NCI-H2107 treated with DMSO at 0.1 percent for 48 hours (cell line): ENCODE data around the gene LBR.
A peak's percentile ranks its signal among the peaks of the same experiment; 100 is the strongest.

ENCODE experiments used
- DNase-seq: peaks from one replicate; lab custom pipeline; 2025; ENCODE audit not compliant: unreplicated experiment; lab: John Stamatoyannopoulos, UW

Gene LBR

GRCh38 chr1:225446981-225447615 is 19.3 kb upstream of the LBR start:
- no peak for DNase-seq

- DNase-seq = no peak
These were observed 18.7 kb upstream of the LBR start for GRCh38 chr1:225446595-225446960.

- DNase-seq = peak; percentile 62
These were observed 18.1 kb upstream of the LBR start for GRCh38 chr1:225445639-225446594.

- no peak for DNase-seq
These were observed 14.3 kb upstream of the LBR start for GRCh38 chr1:225442123-225442505.

DNA sequence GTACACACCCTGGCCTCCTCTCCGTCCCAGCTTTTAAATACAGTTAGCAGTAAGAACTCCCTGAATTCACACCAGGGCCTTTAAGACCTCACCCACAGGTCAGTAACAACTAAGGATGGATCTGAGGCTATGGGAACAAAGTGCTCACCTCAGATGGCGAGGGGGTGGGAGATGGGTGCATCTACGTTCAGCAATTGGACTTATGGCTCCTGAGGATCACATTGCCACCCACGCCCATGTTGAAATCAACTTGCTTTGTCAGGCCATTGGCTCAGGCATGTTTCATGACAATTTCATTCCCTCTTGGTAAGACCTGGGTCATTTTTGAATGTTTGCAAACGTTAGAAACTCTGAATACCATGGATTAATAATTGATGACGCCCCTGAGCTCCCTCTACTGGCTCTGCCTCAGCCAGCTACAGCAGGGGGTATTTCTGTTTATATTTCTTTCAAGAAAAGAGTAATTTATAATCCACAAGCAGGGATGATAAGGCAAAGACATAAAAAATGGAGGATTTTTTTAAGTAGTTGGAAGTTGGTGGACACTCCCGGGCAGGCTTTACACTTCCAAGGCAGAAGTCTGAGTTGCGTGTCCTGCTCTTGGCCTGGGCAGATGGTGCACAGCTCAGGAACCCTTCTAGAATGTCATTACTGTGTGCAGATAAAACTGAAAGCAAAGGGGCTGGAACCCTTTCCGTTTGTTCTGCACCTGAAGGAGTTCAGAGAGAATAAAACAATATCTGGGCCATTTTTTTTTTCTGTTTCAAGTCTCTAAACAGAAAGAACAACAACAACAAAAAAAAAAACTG is 13.7 kb upstream of the LBR start:
- no peak for DNase-seq

- DNase-seq = peak; percentile 56
These were observed 12.8 kb upstream of the LBR start for GRCh38 chr1:225440380-225441221.

DNA sequence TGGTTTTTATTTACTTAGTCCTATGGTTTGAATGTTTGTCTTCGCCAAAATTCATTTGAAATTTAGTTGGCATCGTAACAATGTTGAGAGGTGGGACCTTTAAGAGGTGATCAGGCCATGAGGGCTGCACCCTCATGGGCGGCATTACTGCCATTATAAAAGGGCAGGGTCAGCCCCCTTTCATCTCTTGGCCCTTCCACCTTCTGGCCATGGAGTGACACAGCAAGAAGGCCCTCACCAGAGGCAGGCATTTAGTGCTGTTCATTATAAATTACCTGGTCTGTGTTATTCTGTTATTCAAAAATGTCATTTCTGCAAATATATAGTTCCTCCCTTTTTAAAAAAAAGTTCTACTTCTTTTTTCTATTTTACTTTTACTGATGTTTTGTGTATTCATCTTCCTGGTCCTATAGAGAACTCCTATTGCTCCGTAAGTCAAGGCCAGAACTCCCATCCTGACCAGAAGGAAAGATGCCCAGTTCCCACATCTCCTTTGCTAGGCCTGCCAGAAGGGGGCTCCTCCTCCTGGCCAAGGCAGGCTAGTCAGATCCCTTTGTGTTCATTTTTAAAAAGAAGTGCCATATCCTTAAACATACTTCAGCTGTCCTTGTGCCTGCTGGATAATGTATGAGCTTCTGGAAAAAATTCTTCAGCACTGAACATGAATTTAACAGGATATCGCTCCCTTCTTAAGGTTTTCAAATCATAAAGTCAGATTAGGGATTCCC is 10.0 kb upstream of the LBR start:
- no peak for DNase-seq

DNA sequence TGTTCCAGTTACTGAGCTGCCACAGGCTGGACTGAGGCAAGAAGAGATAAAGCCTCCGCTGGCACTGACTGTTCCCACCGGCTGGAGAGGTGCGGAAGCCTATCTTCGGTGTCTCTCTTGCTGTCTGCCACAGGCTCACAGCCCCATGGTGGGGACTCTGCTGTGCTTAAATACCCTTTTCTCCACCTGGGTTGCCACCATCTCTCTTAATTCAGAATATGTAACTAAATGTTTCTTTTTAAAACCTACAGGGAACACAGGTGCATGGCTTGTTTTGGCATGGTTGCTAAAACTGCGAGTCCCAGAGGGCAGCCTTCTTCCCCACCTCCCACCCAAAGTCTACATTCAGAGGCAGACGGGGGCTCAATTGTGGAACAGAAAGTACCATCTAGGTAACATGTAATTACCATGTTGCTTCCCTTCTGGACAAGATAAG is 8.1 kb upstream of the LBR start:
- no peak for DNase-seq

GRCh38 chr1:225435487-225435886 is 7.6 kb upstream of the LBR start:
- DNase-seq = no peak

GRCh38 chr1:225435076-225435475 is 7.2 kb upstream of the LBR start:
- DNase-seq = no peak

- DNase-seq = no peak
These were observed 6.2 kb upstream of the LBR start for GRCh38 chr1:225434046-225434445.

DNA sequence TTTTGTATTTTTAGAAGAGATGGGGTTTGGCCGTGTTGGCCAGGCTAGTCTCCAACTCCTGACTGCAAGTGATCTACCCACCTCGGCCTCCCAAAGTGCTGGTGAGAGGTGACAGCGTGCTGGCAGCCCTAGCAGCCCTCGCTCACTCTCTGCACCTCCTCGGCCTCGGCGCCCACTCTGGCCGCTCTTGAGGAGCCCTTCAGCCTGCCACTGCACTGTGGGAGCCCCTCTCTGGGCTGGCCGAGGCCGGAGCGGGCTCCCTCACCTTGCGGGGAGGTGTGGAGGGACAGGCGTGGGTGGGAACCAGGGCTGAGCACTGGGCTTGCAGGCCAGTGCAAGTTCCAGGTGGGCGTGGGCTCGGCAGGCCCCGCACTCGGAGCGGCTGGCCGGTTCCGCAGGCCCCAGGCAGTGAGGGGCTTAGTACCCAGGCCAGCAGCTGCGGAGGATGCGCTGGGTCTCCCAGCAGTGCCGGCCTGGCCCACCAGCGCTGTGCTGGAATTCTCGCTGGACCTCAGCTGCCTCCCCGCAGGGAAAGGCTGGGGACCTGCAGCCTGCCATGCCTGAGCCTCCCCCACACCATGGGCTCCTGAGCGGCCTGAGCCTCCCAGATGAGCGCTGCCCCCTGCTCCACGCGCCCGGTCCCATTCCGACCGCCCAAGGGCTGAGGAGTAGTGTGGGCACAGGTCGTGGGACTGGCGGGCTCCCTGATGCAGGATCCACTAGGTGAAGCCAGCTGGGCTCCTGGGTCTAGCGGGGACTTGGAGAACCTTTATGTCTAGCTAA is 3.4 kb upstream of the LBR start:
- DNase-seq = no peak

DNA sequence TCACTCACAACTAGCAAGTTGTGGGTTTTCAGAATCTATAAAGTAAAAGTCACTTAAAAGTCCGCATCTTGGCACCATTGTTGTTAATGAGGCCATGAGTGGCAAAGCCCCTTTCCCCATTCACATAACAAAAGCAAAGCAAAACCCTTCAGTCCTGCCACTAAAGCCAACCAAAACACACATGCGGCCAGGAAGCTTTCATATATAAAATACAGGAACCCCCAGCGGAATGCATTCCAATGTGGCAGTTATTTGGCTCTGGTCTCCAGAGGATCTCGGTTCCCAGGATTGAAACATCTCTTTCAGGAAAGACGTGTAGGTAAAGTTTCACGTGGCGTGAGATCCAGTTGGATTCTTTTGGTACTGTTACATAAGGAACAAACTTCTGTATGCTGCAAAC is 2.5 kb upstream of the LBR start:
- no peak for DNase-seq

GRCh38 chr1:225428881-225429455 is 1.1 kb upstream of the LBR start:
- no peak for DNase-seq

DNA sequence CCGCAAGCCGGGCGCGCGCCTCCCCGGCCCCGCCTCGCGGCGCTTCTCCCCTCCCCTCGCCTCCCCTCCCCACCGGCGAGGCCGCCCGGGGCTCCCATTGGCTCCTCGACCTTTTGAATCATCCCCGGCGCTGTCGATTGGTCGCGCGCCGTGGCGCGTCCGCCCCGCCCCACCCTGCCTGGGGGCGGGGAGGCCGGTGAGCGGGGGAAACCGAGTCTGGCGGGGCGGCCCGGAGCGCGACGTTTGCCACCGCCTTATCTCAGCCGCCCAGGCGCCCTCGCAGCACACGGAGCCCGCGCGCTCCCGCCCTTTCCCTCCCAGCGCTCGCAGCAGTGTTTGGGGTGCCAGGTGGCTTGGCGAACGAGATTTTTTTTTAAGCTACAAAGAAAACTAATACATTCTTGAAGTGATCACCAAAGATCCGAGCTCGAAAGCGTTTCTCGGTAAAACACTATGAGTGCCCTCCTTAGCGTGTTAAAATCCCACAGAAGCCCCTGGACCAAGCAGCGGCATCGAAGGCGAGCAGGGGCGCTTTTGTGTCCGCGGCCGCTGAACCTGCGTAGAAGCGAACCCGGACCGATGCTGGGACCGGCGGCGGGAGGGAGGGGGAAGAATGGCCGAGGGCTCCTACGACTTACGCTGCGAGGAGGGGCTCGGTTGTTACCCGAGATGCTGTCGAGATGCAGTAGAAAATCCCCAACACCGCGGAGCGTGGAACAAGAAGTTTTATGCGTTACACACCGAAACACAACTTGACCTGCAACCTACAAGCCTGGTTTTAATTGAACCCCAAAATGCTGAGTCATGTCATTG is 436 bp upstream of the LBR start:
- peak; percentile 83 for DNase-seq

GRCh38 chr1:225426395-225427234 is 1.2 kb downstream of the LBR start:
- DNase-seq = peak; percentile 73

GRCh38 chr1:225425201-225425786 is 2.5 kb downstream of the LBR start:
- DNase-seq = no peak
